ENCODE data around the gene PDP2. TPM values are rescaled to one million over a fixed set of nuclear protein-coding genes. Genes with fewer than 3 reads are reported as not detected.

PDP2 gene
- total RNA-seq, 1 experiment from 2014 or later = 28.4 TPM

DNA sequence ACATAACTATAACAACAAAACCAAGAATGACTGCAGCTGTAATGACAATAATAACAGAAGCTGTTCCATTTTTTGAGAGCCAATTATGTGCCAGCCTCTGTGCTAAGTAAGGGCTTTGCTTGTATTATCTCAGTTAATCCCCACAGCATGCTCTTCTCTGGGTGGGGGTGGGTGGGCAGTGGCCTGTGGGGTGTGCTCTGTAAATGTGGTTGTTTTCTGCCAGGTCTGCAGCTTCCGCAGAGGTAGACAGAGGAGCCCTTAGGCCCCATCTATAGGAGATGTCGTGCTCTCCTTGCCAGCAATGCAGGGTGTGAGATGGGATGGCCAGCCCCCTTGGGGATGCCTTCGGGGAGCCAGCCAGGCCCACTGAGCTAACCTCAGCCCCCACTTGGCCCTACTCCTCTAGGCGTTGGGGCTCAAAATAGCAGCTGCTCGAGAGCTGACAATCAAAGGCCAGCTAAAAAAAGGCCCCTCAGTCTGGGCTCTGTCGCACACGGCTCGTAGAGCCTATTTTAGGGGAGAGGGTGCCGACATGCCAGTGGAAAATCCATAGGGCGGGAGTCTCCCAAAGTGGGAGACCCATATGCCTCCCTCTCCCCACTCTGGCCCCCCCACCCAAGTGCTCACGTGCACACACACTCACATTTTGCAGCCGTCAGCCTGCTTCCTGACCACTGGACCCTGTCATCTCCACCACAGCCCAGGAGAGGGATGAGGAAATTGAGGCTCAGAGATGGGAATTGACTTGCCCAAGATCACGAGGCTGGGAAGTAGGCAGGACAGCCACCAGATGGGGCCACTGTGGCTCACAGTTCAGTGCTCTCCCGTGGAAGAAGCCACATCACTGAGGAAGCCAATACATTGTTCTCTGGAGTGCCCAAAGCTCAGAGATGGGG is 22.6 kb downstream of the PDP2 start:
- no peak for DNase-seq (ENCODE audit: low spot score)

DNA sequence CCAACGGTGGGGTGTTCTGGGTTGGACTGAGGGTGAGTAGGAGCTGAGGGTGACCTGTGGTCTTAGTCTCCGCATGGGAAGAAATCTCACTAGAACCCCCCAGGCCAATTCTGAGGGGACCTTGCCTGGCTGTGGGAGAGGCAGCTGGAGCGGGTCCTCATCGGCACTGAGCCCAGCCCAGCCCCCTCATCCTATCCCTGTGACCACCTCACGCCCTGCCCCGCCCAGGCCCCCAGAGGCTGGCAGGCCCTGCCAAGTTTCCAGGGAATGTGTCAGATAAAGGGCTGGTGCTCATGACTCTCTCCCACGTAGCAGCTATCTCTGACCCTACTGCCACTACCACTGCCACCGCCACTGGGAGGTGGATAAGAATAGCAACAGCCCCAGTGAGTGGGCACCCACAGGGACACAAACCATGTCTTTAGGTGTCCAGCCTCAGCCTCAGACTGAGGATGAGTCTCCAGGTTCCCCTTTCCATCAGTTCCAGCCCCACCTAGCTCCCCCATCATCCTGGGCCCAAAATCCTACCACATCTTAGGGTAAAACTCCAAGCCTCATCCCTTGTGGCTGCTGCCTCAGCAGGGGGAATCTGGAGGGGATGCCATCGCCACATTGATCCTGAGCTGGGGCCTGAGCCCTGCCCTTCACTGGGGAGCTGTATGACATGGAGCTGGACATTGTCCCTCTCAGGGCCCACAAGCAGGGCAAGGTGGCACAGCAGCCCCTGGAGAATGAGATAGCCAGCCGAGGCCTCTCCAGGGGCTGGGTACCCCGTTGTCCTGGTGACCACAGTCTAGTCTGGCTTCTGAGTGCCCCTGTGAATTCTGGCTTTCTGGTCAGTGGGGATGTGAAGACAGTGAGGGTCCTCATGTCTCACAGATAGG is 23.5 kb downstream of the PDP2 start:
- no peaks in the 10 kb centered on the region for H3K36me3 Mint-ChIP-seq
- H3K9me3 Mint-ChIP-seq = no peaks in the 10 kb centered on the region
- ChIA-PET CTCF (interaction anchor here (0.9 to 5.4 kb wide), 7 partner anchors 9 to 73 kb away, joined by 3 to 57 read pairs (median 6); partner anchors contain the start of genes CDH16, NAE1 and RRAD), POLR2A (no interaction called here)
- ATAC-seq = no peak
- H3K4me1 Mint-ChIP-seq = peaks cover 13% of the 10 kb centered on the region
- no peak overlapping the region for H3K4me3 Mint-ChIP-seq
- H3K27me3 Mint-ChIP-seq (ENCODE audit: low read depth) = peaks cover 12% of the 10 kb centered on the region
- H3K27ac Mint-ChIP-seq = no peak overlapping the region
- DNase-seq (ENCODE audit: low spot score) = no peak
- no peak for TF ChIP-seq SOX15 (CRISPR knock-in tag; IDR thresholded peaks at IDR 0.05)
- TF ChIP-seq KAT7 (CRISPR knock-in tag; IDR thresholded peaks at IDR 0.05; ENCODE audit: borderline replicate concordance) = no peak
- TF ChIP-seq, protein P1, sequence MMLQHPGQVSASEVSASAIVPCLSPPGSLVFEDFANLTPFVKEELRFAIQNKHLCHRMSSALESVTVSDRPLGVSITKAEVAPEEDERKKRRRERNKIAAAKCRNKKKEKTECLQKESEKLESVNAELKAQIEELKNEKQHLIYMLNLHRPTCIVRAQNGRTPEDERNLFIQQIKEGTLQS (CRISPR knock-in tag; conservative IDR thresholded peaks at IDR 0.05) = no peak
- TF ChIP-seq ATF1 (CRISPR knock-in tag; IDR thresholded peaks at IDR 0.05) = no peak
- no peak for TF ChIP-seq ETV6 (CRISPR knock-in tag; IDR thresholded peaks at IDR 0.05)
- no peak for TF ChIP-seq ZNF219 (CRISPR knock-in tag; IDR thresholded peaks at IDR 0.05; ENCODE audit: borderline replicate concordance)
- TF ChIP-seq USF2 (CRISPR knock-in tag; IDR thresholded peaks at IDR 0.05) = no peak
- no peak for TF ChIP-seq ZNF423 (CRISPR knock-in tag; IDR thresholded peaks at IDR 0.05)
- no peak for TF ChIP-seq OVOL2 (CRISPR knock-in tag; IDR thresholded peaks at IDR 0.05; ENCODE audit: borderline replicate concordance)
- TF ChIP-seq CREM (CRISPR knock-in tag; IDR thresholded peaks at IDR 0.05) = no peak
- no peak for TF ChIP-seq MLX (CRISPR knock-in tag; IDR thresholded peaks at IDR 0.05)

More for the DNA sequence above, 22.6 kb downstream of the PDP2 start:
- POLR2A ChIA-PET = no interaction called here
- CTCF ChIA-PET = interaction anchor here (0.8 to 5.4 kb wide), 7 partner anchors 8 to 72 kb away, joined by 4 to 57 read pairs (median 6); partner anchors contain the start of genes NAE1 and RRAD
- ATAC-seq = no peak
- peaks cover 5% of the 10 kb centered on the region for H3K27me3 Mint-ChIP-seq (ENCODE audit: low read depth)
- TF ChIP-seq MYBL2 (CRISPR knock-in tag; IDR thresholded peaks at IDR 0.05) (no peak), ZNF396 (CRISPR knock-in tag; IDR thresholded peaks at IDR 0.05; ENCODE audit: borderline replicate concordance) (no peak), NR3C1 (CRISPR knock-in tag; conservative IDR thresholded peaks at IDR 0.05; ENCODE audit: low read depth) (no peak), ZNF232 (CRISPR knock-in tag; IDR thresholded peaks at IDR 0.05) (no peak), MLX (CRISPR knock-in tag; IDR thresholded peaks at IDR 0.05) (no peak), PREB (CRISPR knock-in tag; IDR thresholded peaks at IDR 0.05; ENCODE audit: borderline replicate concordance) (no peak), ESRRA (CRISPR knock-in tag; IDR thresholded peaks at IDR 0.05; ENCODE audit: borderline replicate concordance) (no peak), ETV6 (CRISPR knock-in tag; IDR thresholded peaks at IDR 0.05) (no peak), E2F1 (CRISPR knock-in tag; IDR thresholded peaks at IDR 0.05) (no peak), MAX (CRISPR knock-in tag; IDR thresholded peaks at IDR 0.05) (no peak), RORB (CRISPR knock-in tag; IDR thresholded peaks at IDR 0.05) (no peak)
- TF ChIP-seq, protein P1 (CRISPR knock-in tag; conservative IDR thresholded peaks at IDR 0.05) = no peak
- TF ChIP-seq, protein P2, sequence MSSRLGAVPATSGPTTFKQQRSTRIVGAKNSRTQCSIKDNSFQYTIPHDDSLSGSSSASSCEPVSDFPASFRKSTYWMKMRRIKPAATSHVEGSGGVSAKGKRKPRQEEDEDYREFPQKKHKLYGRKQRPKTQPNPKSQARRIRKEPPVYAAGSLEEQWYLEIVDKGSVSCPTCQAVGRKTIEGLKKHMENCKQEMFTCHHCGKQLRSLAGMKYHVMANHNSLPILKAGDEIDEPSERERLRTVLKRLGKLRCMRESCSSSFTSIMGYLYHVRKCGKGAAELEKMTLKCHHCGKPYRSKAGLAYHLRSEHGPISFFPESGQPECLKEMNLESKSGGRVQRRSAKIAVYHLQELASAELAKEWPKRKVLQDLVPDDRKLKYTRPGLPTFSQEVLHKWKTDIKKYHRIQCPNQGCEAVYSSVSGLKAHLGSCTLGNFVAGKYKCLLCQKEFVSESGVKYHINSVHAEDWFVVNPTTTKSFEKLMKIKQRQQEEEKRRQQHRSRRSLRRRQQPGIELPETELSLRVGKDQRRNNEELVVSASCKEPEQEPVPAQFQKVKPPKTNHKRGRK (CRISPR knock-in tag; IDR thresholded peaks at IDR 0.05; ENCODE audit: borderline replicate concordance) = no peak
- no peaks in the 10 kb centered on the region for H3K9me3 Mint-ChIP-seq
- H3K27ac Mint-ChIP-seq = no peak overlapping the region
- peaks cover 13% of the 10 kb centered on the region for H3K4me1 Mint-ChIP-seq
- no peak overlapping the region for H3K4me3 Mint-ChIP-seq
- H3K36me3 Mint-ChIP-seq = no peaks in the 10 kb centered on the region

All from WTC11 (cell line).